Endometrial microvascular endothelial cells (primary cell): Measurements from ENCODE around the gene DIS3L. TPM values are rescaled to one million over a fixed set of nuclear protein-coding genes. Genes with fewer than 3 reads are reported as not detected.
"Not testable (repeated sequence)": the region's sequence is repeated elsewhere in the genome, so short reads cannot be mapped to it uniquely, and the experiment has no call there.

Source experiments
- in situ Hi-C: cut with HindIII; loops from 2 replicates; pipeline ENCODE4 v1.10.0; 2017; ENCODE audit warnings: low sequenced_read_pairs, low pct_unique_long_range_greater_than_20kb; ENCODE audit errors: inconsistent ontology term
- total RNA-seq: library from RNA; depleted of rRNA; stranded (reverse); fragments of >200 nt; gene quantifications from one replicate; pipeline ENCODE4 v1.2.3, GENCODE V29; 2015; ENCODE audit errors: inconsistent ontology term

The DIS3L gene
- total RNA-seq, 1 donor from 2014 or later, result 19.7 TPM

- in situ Hi-C loops, result no loop called here
Measured at GRCh38 chr15:66364944-66365528, 71.7 kb downstream of the DIS3L start.

- in situ Hi-C loops, result no loop called here
Measured at GRCh38 chr15:66369773-66370651, 76.6 kb downstream of the DIS3L start.

- in situ Hi-C loops, result no loop called here
Measured at GRCh38 chr15:66374179-66374578, 80.8 kb downstream of the DIS3L start.

GRCh38 chr15:66378814-66379430, 85.6 kb downstream of the DIS3L start:
- in situ Hi-C loops, result no loop called here

DNA sequence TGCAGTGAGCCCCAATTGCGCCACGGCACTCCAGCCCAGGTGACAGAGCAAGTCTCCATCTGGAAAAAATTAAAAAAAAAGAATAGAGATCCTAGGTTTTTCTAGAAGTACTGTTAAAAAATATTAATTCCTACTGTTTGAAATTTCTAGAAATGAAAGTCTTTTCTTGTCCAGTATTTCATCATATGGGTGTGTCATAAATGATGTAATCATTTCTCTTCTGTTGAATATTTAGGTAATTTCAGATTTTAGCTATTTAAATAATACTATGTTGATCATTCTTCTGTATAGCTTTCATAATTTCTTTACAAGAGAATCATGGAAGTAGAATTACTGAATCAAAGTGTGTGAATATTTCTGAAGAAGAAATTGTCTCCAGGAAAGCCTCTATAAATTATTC, 88.0 kb downstream of the DIS3L start:
- in situ Hi-C loops, result not testable (repeated sequence)

Other genes starting within 250 kb of the DIS3L start
- not detected for gene MEGF11, start 39.8 kb upstream of the DIS3L start, total RNA-seq
- gene TIPIN, start 63.1 kb downstream of the DIS3L start, total RNA-seq, result 11.8 TPM
- 51.8 TPM for gene MAP2K1, start 93.3 kb downstream of the DIS3L start, total RNA-seq
- gene SNAPC5, start 204.2 kb downstream of the DIS3L start, total RNA-seq, result 19.3 TPM
- 4,171 TPM for gene RPL4, start 211.3 kb downstream of the DIS3L start, total RNA-seq
- gene ZWILCH, start 211.8 kb downstream of the DIS3L start, total RNA-seq, result 33.9 TPM